ENCODE results near the gene TBPL1.

The TBPL1 gene

DNA sequence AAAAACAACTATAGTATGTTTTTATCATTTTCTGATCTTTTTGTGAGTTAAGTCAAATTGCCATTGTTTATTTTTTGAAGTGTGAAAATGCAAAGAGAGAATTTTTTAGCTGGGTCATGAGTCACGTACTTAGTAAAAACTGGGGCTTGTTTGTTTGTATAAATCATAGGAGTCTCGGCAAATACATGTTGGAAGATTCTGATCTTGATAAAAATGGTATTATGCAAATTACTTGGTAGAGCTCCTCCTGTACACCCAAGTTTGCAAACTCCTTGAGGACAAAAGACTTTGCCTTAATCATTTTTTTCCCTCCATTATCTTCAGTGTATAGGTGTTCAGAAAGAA lies 25.8 kb downstream of the TBPL1 start:
- TF ChIP-seq GATA2 (IDR thresholded peaks at IDR 0.05; ENCODE audit: low read depth, low read length) (no peak), GATA3 (IDR thresholded peaks at IDR 0.05; ENCODE audit: low read depth, low read length) (no peak)

DNA sequence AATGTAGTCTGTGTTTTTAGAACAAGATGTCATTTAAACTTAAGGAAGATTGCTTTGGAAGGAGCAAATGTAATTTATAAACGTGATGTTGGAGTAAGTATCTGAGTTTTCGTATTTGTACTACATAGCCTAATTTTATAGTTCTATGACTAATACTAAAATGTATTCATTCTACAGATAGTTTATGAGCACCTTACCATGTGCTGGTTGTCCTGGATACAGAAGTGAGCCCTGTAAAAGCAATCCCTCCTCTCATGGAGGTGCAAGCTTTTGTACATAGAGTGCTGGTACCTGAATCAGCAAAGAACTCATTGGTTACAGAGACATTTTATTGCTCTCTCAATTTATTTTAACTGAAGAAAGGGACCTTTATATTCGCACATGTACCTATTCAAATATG lies 27.1 kb downstream of the TBPL1 start:
- TF ChIP-seq GATA3 (IDR thresholded peaks at IDR 0.05; ENCODE audit: low read depth, low read length): no peak
- TF ChIP-seq GATA2 (IDR thresholded peaks at IDR 0.05; ENCODE audit: low read depth, low read length): no peak

GRCh38 chr6:133983099-133983939 lies 30.3 kb downstream of the TBPL1 start:
- TF ChIP-seq GATA3 (IDR thresholded peaks at IDR 0.05; ENCODE audit: low read depth, low read length): no peak
- TF ChIP-seq GATA2 (IDR thresholded peaks at IDR 0.05; ENCODE audit: low read depth, low read length): no peak

DNA sequence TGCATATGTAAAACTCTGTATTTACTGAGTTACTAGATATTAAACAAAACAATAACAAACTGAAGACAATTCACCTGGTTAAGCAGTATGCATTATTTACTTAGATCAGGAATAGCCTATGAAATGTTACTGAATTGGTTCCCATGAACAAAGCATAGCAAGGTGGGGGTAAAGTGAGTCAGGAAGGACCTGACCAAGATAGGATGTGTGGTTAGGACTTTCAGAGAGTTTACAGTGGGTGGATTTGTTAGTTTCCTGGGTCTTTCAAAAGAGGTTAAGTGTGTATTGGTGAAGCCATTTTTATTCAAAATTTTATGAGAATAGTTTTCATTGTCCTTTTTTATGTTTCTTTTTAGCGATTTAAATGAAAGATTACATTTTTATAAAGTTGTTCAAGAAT lies 32.9 kb downstream of the TBPL1 start:
- TF ChIP-seq GATA2 (IDR thresholded peaks at IDR 0.05; ENCODE audit: low read depth, low read length) (no peak), GATA3 (IDR thresholded peaks at IDR 0.05; ENCODE audit: low read depth, low read length) (no peak)

- TF ChIP-seq GATA2 (IDR thresholded peaks at IDR 0.05; ENCODE audit: low read depth, low read length) (no peak), GATA3 (IDR thresholded peaks at IDR 0.05; ENCODE audit: low read depth, low read length) (no peak)
Measured at GRCh38 chr6:133986942-133987341, 33.9 kb downstream of the TBPL1 start.

DNA sequence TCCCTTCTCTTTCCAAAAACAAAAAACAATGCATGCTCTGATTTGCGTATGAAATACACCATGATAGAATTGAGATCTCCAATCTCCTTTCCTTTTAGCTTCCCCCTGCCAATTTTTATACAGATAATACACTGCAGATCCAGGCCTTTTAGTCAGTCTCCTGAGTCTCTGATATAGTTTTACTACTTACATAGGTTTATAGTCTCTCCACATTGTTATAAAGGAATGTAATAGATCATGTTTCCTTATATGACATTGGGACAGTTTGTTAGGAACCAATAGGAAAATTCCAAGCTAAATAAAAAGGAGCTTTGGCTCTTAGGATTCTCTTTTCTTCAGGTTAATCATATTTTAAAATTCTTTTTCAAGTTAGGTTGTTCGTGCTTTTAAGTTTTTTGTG lies 36.5 kb downstream of the TBPL1 start:
- TF ChIP-seq GATA3 (IDR thresholded peaks at IDR 0.05; ENCODE audit: low read depth, low read length) (no peak), GATA2 (IDR thresholded peaks at IDR 0.05; ENCODE audit: low read depth, low read length) (no peak)

- TF ChIP-seq GATA3 (IDR thresholded peaks at IDR 0.05; ENCODE audit: low read depth, low read length) (no peak), GATA2 (IDR thresholded peaks at IDR 0.05; ENCODE audit: low read depth, low read length) (no peak)
Measured at GRCh38 chr6:133990321-133990720, 37.3 kb downstream of the TBPL1 start.

GRCh38 chr6:133991096-133991593 lies 38.1 kb downstream of the TBPL1 start:
- TF ChIP-seq GATA2 (IDR thresholded peaks at IDR 0.05; ENCODE audit: low read depth, low read length) (no peak), GATA3 (IDR thresholded peaks at IDR 0.05; ENCODE audit: low read depth, low read length) (no peak)

GRCh38 chr6:133992992-133993680 lies 40.1 kb downstream of the TBPL1 start:
- TF ChIP-seq GATA3 (IDR thresholded peaks at IDR 0.05; ENCODE audit: low read depth, low read length): no peak
- no peak for TF ChIP-seq GATA2 (IDR thresholded peaks at IDR 0.05; ENCODE audit: low read depth, low read length)

- TF ChIP-seq GATA2 (IDR thresholded peaks at IDR 0.05; ENCODE audit: low read depth, low read length): no peak
- TF ChIP-seq GATA3 (IDR thresholded peaks at IDR 0.05; ENCODE audit: low read depth, low read length): no peak
Measured at GRCh38 chr6:133995296-133995695, 42.3 kb downstream of the TBPL1 start.

DNA sequence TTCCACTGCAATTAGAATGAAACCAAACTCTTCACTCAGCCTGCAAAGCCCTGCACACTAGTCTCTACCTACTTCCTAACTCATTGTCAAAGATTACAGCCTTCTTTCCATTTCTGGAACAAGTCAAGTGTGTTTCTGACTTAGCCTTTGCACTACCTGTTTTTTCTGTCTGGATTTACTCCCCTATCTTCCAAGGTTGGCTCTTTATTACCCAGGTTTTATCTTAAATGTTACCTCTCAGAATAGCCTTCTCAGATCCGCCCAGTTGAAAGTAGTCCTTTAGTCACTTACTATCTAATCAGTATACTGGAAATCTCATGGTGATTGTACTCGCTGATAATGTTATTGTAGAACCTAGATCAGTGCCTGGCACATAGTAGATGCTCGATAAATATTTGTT lies 42.7 kb downstream of the TBPL1 start:
- TF ChIP-seq GATA2 (IDR thresholded peaks at IDR 0.05; ENCODE audit: low read depth, low read length): no peak
- no peak for TF ChIP-seq GATA3 (IDR thresholded peaks at IDR 0.05; ENCODE audit: low read depth, low read length)

DNA sequence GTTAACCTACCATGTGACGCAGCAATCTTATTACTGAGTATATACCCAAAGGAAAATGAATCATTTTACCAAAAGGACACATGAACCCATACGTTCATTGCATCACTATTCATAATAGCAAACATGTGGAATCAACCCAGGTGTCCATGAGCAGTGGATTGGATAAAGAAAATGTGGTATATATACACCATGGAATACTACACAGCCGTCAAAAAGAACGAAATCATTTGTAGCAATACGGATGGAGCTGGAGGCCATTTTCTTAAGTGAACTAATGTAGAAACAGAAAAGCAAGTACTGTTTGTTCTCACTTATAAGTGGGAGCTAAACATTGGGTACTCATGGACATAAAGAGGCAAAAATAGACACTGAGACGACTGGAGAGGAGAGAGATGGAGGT lies 44.2 kb downstream of the TBPL1 start:
- no peak for TF ChIP-seq GATA3 (IDR thresholded peaks at IDR 0.05; ENCODE audit: low read depth, low read length)
- no peak for TF ChIP-seq GATA2 (IDR thresholded peaks at IDR 0.05; ENCODE audit: low read depth, low read length)

- TF ChIP-seq GATA3 (IDR thresholded peaks at IDR 0.05; ENCODE audit: low read depth, low read length) (no peak), GATA2 (IDR thresholded peaks at IDR 0.05; ENCODE audit: low read depth, low read length) (no peak)
Measured at GRCh38 chr6:133999305-133999704, 46.3 kb downstream of the TBPL1 start.

- no peak for TF ChIP-seq GATA2 (IDR thresholded peaks at IDR 0.05; ENCODE audit: low read depth, low read length)
- no peak for TF ChIP-seq GATA3 (IDR thresholded peaks at IDR 0.05; ENCODE audit: low read depth, low read length)
Measured at GRCh38 chr6:134000443-134000842, 47.4 kb downstream of the TBPL1 start.

DNA sequence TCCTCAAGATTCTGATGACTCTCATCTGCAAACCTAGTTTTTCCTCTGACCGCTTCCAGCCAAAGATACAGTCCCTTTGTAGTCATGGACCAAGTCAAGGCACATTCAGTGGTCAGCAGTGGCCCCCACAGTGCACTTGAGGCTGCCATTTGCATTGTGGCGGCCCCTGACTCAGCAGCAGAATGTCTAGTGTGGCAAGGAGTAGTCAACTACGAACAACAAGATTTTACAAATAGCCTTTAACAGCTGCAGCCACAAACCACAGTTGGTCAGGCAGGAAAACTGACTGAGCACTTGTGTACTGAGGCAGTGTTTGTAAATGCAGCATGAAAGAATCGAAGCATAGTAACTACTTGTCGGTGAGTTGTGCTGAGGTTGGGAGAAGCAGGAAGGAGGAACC lies 49.8 kb downstream of the TBPL1 start:
- TF ChIP-seq GATA2 (IDR thresholded peaks at IDR 0.05; ENCODE audit: low read depth, low read length) (no peak), GATA3 (IDR thresholded peaks at IDR 0.05; ENCODE audit: low read depth, low read length) (no peak)

Measured in SH-SY5Y (cell line).